Activated CD8-positive, alpha-beta memory T cell treated with anti-CD3 and anti-CD28 coated beads, Interleukin-2, amount 50 U/mL, for 24 hours (primary cell): ENCODE data around the gene MCRS1.
"Not testable (repeated sequence)": the region's sequence is repeated elsewhere in the genome, so short reads cannot be mapped to it uniquely, and the experiment has no call there.

Experiments used
- DNase-seq: peaks from one replicate; pipeline ENCODE4 v3.0.0-alpha.2; 2020; ENCODE audit errors: extremely low read depth

The MCRS1 gene

GRCh38 chr12:49567611-49568441, at the start of gene MCRS1:
MCRS1 (minus strand) TSS chr12:49568142; CDS start chr12:49566731, 1,411 bp downstream.
- peak; percentile 77 for DNase-seq

DNA sequence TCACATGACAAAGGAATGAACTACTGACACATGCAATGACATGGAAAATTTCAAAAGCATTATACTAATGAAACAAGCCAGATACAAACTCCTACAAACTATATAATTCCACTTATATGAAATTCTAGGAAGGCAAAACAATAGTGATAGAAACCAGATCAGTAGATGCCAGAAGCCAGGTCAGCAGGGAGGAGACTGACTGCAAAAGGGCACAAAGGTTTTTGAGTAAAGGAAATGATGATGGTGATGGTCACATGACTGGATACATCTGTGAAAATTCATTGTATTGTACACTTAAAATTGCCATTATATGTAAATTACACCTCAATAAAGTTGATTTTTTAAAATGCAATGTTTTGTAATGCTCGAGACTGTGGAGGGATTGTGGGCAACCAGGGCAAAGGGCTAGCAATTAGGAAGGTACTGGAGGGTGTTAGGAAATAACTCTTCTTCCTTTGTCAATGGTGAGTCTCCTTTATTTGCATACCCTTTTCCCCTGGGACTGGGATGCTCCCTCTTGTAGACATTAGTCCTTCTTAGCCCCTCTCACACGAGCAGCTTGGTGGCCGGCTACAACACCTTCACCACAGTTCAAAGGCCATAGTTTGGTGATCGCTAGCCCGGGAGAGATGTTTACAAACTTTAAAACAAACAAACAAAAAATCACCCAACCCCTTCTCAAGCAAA, 48.7 kb upstream of the MCRS1 start:
- no peak for DNase-seq

GRCh38 chr12:49615725-49616124, 47.8 kb upstream of the MCRS1 start:
- DNase-seq: no peak

DNA sequence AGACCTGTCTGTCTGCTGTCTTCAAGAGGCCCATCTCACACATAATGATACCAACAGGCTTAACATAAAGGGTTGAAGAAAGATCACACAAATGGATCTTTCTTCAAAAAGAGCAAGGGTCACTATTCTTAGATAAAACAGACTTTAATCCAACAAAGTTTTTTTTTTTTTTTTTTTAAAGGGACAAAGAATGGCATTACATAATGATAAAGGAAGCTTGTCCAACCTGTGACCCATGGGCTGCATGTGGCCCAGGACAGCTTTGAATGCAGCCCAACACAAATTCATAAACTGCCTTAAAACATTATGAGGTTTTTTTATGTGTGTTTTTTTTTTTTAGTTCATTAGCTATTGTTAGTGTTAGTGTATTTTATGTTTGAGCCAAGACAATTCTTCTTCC, 44.3 kb upstream of the MCRS1 start:
- no peak for DNase-seq

GRCh38 chr12:49610785-49611184, 42.8 kb upstream of the MCRS1 start:
- not testable (repeated sequence) for DNase-seq

- DNase-seq: no peak
Measured at GRCh38 chr12:49609875-49610154, 41.9 kb upstream of the MCRS1 start.

DNA sequence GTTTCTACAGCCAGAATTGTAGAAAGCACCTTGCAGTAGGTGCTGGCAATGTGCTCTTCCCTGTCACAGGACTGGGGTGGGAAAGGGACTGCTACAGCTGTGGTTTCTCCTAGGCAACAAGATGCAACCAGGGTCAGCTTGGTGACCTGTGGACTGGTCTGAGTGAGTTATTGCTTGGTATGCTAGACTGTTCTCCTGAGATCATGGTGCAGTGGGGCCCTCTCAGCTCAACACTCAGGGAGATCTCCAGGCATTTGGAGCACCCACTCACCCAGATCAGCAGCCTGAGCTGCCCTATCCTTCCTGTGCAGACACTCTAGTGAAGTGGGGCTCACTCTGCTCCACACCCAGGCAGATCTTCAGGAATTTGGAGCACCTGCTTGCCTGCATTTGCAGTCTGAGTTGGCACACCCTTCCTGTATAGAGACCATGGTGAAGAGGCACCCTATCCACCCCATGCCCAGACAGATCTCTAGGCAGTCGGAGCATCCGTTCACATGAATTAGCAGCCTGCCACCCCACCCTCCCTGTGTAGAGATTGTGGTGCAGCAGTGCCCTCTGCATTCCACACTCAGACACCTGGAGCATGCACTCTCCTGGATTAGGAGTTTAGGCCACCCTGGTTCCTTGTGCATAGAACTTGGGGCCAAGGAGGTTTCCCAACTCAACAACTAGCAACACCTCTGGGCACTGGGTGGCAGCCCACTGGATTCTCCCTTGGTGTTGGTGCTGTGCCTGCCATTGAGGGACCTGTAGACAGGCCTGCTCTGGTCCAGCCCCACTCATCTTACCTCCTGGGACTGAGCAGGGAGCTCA, 41.3 kb upstream of the MCRS1 start:
- DNase-seq: no peak

DNA sequence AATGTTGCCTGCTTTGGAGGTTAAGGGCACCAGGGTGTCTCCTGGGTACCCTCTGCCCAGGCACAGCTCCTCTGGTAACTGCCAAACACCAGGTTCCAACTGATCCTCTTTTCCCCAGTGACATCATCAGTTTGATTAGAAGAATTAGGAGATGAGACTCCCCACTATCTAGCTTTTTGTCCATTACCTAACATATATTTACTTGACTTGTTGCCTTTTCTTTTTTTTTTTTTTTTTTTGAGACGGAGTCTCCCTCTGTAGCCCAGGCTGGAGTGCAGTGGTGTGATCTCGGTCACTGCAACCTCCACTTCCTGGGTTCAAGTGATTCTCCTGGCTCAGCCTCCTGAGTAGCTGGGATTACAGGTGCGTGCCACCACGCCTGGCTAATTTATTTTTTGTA, 37.6 kb upstream of the MCRS1 start, which contains the start of gene FAM186B:
Gene FAM186B (minus strand): TSS at position 101 of the 400 bp plus-strand sequence. CDS start 162 bp downstream, outside the sequence.
- DNase-seq: not testable (repeated sequence)

GRCh38 chr12:49604856-49605255, 36.9 kb upstream of the MCRS1 start:
- DNase-seq: no peak

GRCh38 chr12:49603721-49604120, 35.8 kb upstream of the MCRS1 start:
- no peak for DNase-seq

DNA sequence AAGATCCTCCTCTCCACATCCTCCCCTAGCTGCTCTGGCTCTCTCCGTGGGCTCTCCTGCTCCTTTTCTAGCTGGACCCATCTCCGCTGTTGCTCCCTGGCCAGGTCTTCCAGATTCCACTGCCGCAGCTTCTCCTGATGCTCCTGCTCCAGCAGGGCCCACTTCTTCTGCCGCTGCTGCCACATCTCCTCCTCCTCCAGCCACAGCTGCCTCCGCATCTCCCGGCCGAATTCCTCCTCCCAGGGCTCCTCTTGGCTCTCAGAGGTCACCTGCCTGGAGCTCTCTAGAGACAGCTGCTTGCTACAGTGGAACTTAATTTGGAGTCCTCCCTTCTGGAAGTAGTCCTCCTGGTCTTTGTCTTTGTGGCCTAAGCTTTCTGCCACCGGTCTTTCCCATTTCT, 32.0 kb upstream of the MCRS1 start:
- DNase-seq: no peak

- DNase-seq: no peak
Measured at GRCh38 chr12:49598527-49598926, 30.6 kb upstream of the MCRS1 start.

GRCh38 chr12:49588721-49589516, 21.0 kb upstream of the MCRS1 start:
- DNase-seq: no peak

DNA sequence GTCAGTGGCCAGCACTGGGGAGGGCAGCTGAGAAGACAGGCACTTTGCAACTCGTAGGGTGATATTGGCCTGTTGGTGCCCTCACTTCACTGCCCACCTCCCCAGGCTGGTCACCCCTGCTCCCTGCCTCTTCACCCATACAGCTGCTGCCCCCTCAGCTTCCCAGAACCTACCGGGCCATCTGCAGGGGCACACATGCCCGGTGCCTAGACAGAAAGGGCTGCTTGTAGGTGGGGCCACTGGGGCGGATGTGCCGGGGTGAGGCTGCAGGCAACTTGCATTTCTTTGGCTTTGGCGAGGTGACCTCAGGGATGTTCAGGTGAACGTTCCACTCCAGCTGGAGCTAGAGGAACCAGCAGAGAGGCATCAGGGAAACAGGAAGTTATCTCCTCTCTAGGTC, 20.3 kb upstream of the MCRS1 start:
- DNase-seq: no peak

DNA sequence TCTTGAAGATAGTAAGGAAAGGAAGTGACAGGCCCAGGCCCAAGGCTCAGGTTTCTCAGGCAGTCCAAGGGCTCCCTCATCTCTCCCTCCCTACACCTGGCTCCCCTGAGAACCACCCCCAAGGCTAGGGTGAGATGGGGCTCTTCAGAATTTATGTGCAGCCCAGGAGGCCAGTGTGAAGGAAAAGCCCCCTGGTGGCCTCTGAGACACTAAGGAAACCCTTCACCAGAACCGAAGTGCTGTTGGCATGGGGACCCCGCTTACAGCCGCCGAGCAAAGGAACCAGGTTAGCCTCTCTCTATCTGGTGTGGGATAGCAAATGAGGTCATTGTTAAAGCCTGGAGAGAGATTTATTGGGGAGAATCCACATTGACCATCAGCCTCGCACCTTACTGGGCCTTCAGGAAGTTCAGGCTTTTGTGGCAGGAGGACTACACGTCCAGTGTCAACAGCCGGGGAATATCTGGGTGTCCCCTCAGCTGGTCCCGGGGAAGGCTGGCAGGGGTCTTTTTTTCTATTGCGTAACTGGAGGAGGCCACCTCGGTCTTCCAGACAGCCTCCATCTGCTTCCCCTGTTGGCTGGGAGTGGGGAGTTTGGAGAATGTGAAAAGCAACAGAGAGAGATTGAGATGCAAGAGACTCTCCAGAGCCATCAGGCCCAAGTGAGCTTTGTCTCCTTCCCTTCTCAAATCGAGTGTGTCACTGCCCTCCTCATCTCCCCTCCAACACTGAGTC, 19.4 kb upstream of the MCRS1 start:
- DNase-seq: no peak

GRCh38 chr12:49585477-49586459, 17.8 kb upstream of the MCRS1 start:
- no peak for DNase-seq

- DNase-seq: no peak
Measured at GRCh38 chr12:49584591-49584990, 16.6 kb upstream of the MCRS1 start.

DNA sequence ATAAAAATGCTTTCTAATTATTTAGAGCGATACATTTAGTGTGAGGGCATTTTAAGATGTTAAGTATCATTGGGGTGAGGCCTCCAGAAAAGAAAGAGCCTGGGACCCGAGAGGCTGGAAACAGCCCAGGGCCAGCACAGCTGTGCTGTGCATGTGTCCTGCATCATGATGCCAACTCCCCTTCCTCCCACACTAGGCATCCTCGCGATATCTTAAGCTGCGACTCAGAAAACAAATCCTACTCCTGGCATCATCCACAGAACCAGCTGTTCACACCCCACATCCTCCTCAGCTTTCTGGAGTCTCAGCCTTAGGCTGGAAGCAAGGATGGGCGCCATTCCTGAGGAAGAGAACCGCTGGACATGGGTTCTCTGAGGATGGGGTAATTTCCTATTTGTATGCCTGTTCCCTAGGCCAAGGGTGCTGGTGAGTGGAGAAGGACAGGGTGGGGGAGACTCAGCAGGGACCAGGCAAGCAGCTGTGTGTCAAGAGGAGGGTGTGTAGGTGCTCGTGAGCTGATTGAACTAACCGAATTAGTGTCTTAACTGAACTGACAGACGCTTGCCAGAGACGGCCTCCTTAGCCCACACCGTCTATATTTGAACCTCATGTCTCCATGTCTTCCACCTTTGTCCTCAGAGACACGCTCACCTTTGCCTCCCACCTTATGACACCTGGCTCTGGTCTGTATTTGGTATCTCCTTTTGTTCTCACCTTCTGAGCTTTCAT, 15.6 kb upstream of the MCRS1 start:
- no peak for DNase-seq

GRCh38 chr12:49582850-49583249, 14.9 kb upstream of the MCRS1 start:
- no peak for DNase-seq
